ENCODE results near the gene CTNNA3. TPM values are rescaled to one million over a fixed set of nuclear protein-coding genes. Genes with fewer than 3 reads are reported as not detected.

CTNNA3 gene
- total and polyA plus RNA-seq, 2 donors (not counting 3 experiments of a cell fraction or from before 2014, with no cell fraction given) = not detected

DNA sequence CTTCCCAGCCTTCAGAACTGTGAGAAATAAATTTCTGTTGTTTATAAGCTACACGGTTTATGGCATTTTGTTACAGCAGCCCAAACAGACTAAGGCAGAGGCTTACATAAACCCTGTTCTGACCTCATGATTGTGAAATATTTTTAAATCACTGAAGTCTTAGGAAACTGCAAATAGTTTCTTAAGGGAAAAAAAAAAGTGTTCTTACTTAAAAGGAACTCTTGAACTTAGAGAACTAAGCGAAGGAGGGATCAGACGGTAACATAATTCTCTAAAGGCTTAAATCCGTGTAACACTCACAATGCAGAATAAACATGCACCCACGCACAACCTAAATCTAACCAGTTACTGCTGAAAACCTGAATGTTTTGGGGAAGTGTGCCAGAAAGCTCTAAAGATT, 1519.2 kb downstream of the CTNNA3 start:
- intact Hi-C loops (cut with micrococcal nuclease) (loop anchor here (5.0 kb wide), 1 partner anchor 819 kb away; no protein-coding TSS in a partner anchor), dilution Hi-C loops (cut with MboI; ENCODE audit: extremely low pct_ligation_motif_present, low sequenced_read_pairs) (no loop called here)
- no peak overlapping the region for H3K4me2 ChIP-seq (ENCODE audit: insufficient read depth, low read length)
- no peaks in the 10 kb centered on the region for H3K79me2 ChIP-seq (ENCODE audit: control insufficient read depth, insufficient read depth, low read length)
- H3K9me1 ChIP-seq (replicated peaks; ENCODE audit: control insufficient read depth, extremely low read depth, insufficient read depth, low read length) = no peaks in the 10 kb centered on the region
- H3K4me1 ChIP-seq (ENCODE audit: control insufficient read depth, extremely low read depth, insufficient read depth, low read length) = no peaks in the 10 kb centered on the region
- no peak for DNase-seq (ENCODE audit: low read depth, low spot score)
- H3K27me3 ChIP-seq (ENCODE audit: control insufficient read depth in 2 of 2, insufficient read depth in 2 of 2, low read length in 2 of 2) = no peaks in the 10 kb centered on the region
- H3K9me3 ChIP-seq (replicated peaks; ENCODE audit: control insufficient read depth, insufficient read depth, low read length) = no peaks in the 10 kb centered on the region
- no peak overlapping the region for H2AFZ ChIP-seq (ENCODE audit: low read depth, low read length)
- no peak for FAIRE-seq
- no peak for TF ChIP-seq GATA2 (IDR thresholded peaks at IDR 0.05; ENCODE audit: insufficient read depth, insufficient read length, low read depth, low read length)
- TF ChIP-seq EZH2 (IDR thresholded peaks at IDR 0.05; ENCODE audit: borderline replicate concordance, low read depth, low read length, severe bottlenecking) = no peak
- TF ChIP-seq, protein P1, sequence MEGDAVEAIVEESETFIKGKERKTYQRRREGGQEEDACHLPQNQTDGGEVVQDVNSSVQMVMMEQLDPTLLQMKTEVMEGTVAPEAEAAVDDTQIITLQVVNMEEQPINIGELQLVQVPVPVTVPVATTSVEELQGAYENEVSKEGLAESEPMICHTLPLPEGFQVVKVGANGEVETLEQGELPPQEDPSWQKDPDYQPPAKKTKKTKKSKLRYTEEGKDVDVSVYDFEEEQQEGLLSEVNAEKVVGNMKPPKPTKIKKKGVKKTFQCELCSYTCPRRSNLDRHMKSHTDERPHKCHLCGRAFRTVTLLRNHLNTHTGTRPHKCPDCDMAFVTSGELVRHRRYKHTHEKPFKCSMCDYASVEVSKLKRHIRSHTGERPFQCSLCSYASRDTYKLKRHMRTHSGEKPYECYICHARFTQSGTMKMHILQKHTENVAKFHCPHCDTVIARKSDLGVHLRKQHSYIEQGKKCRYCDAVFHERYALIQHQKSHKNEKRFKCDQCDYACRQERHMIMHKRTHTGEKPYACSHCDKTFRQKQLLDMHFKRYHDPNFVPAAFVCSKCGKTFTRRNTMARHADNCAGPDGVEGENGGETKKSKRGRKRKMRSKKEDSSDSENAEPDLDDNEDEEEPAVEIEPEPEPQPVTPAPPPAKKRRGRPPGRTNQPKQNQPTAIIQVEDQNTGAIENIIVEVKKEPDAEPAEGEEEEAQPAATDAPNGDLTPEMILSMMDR (IDR thresholded peaks at IDR 0.05; ENCODE audit: extremely low read depth in 1 of 2, insufficient read depth in 1 of 2, low read depth in 1 of 2, low read length in 2 of 2) = no peak
- no peak for TF ChIP-seq POLR2A (IDR thresholded peaks at IDR 0.05; ENCODE audit: low read depth, low read length)
- TF ChIP-seq FOS (IDR thresholded peaks at IDR 0.05; ENCODE audit: borderline replicate concordance, insufficient read depth, low read length) = no peak
- no peak for TF ChIP-seq POLR2AphosphoS5 (IDR thresholded peaks at IDR 0.05; ENCODE audit: insufficient read depth, low read depth, low read length)
- no peak for TF ChIP-seq MAX (IDR thresholded peaks at IDR 0.05; ENCODE audit: insufficient read depth, insufficient read length)
- no peak for TF ChIP-seq MYC (IDR thresholded peaks at IDR 0.05; ENCODE audit: low read depth, low read length)
- no peak for TF ChIP-seq JUN (IDR thresholded peaks at IDR 0.05; ENCODE audit: borderline replicate concordance, insufficient read depth, insufficient read length, low read depth)
- H3K36me3 ChIP-seq (ENCODE audit: control insufficient read depth in 2 of 2, extremely low read depth in 1 of 2, insufficient read depth in 2 of 2, low read length in 2 of 2) = no peaks in the 10 kb centered on the region
- no peak overlapping the region for H3K27ac ChIP-seq (ENCODE audit: insufficient read depth, low read depth, low read length)
- CTCF ChIA-PET = interaction anchor here (1.6 kb wide), 1 partner anchor 1198 kb away, joined by 4 read pairs; no protein-coding TSS in a partner anchor
- H3K4me3 ChIP-seq (replicated peaks in 1 of 3; ENCODE audit: insufficient read depth in 1 of 3, low read depth in 1 of 3, low read length in 3 of 3) = no peak overlapping the region
- BruUV-seq (replicated peaks) = no TSS peak
- no peak overlapping the region for H3K9ac ChIP-seq (replicated peaks; ENCODE audit: extremely low read depth, insufficient read depth, low read length)
- H4K20me1 ChIP-seq (replicated peaks; ENCODE audit: control insufficient read depth, extremely low read depth, insufficient read depth, low read length) = no peaks in the 10 kb centered on the region
- POLR2A ChIA-PET = no interaction called here
